GM18507 (cell line): Measurements from ENCODE around the gene RUNX1.

ENCODE experiments used
- DNase-seq: peaks from one replicate; pipeline ENCODE4 v3.0.0; 2011; ENCODE audit warnings: low read depth; ENCODE audit not compliant: insufficient read length; ENCODE audit errors: extremely low spot score
- FAIRE-seq: peaks from 2 replicates; lab custom pipeline; 2011; peaks lifted over from hg19 to GRCh38; lab: Jason Lieb, UNC

RUNX1 gene

DNA sequence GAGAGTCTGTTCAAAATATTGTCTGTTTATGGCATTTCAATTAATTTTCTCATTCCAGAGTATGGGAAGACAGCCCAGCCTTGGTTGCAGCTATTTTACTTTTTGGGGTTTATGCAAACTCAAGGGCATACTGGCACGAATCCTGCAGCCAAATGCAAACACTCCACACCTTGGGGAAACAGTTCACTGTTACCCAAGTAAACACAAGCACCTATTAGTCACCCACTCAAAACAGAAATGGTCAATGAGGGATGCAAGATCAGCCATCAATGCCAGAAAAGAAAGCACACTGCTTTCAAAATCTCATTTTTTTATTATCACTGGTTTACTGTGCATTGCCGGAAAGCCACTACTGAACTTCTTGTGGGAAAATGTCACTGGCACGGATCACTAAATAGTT lies 170.6 kb downstream of the RUNX1 start:
- DNase-seq = no peak

DNA sequence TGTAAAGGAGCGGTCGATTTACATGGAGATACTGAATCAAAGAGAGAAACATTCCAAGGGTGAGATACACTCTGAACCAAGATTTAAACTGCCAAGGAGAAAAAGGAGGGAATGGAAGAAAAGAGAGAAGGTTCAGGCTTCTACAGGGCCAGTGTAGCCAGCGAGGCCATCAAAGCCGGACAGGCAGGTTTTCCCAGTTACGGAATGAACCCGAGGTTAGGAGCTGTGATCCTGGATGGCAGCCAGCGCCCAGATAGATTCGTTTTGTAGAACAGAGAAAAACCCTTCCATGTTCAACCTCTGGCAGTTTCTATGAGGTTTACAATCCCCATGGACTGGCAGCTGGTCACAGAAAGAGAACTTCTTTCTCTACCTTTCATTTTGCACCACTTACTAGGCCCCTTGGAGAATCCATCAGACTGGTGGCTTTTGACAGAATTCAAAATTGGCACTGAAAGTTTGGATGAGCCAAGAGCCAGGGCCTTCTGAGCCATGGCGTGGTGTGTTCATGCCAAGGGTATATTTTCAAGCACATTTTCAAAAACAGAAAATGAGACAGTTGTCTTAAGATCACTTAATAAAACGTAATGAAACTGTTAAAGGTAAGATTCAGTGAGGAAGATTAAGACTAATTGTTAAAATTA lies 171.5 kb downstream of the RUNX1 start:
- no peak for FAIRE-seq
- DNase-seq = no peak

More for the DNA sequence above, 170.6 kb downstream of the RUNX1 start:
- FAIRE-seq = no peak

DNA sequence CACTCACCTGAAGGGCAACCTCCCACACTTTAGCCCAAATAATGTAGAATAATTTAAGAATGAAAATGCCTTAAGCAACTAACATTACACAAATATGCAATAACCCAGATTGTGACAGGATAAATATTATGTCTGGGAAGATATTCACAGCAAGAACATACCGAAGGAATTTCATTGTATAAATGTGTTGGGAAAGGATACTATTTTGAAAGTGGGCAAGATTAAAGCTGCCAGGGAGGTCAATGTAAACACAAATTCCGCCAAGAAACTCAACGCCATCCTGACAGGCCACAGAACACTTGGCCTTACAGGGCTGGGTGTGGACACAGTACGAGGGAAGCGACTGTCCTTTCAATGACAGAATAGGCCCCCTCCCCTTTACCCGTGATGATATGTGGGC lies 173.3 kb downstream of the RUNX1 start:
- no peak for FAIRE-seq
- no peak for DNase-seq

DNA sequence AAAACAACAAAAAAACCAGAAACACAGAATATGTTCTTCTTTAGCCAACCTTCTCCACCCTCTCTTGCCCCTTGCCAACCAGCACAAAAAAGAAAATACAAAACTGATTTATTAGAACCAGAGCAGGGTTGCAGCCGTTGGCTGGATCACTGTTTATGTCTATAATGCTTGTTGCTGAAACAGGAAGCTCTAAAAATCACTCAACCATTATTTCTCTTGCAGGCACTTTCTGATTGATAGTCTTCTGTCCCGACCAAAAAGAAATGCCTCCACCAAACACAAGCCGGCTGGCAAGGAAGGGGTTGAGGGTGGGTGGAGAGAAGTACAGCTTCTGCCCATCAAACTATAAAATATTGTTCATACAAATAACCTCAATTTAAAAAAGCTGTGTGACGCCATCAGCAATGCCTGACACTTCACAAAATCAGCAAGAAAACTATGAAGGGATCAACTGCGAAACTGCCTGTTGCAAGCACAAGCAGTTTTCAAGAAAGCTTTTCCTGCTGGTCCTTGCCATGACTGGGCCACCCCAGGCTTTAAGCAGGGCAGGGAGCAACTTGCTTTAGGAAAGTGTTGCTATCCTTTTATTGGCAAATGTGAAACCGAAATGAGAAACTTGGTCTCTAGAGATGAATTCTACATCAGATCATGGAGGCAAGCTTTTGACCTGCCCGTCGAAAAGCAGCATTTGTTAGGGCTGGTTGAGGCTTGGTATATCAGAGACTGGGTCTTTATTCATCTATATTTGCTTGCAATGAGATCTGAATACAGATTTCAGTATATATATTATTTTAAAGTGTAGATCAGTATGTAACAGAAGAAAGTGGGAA lies 174.2 kb downstream of the RUNX1 start:
- DNase-seq = no peak

DNA sequence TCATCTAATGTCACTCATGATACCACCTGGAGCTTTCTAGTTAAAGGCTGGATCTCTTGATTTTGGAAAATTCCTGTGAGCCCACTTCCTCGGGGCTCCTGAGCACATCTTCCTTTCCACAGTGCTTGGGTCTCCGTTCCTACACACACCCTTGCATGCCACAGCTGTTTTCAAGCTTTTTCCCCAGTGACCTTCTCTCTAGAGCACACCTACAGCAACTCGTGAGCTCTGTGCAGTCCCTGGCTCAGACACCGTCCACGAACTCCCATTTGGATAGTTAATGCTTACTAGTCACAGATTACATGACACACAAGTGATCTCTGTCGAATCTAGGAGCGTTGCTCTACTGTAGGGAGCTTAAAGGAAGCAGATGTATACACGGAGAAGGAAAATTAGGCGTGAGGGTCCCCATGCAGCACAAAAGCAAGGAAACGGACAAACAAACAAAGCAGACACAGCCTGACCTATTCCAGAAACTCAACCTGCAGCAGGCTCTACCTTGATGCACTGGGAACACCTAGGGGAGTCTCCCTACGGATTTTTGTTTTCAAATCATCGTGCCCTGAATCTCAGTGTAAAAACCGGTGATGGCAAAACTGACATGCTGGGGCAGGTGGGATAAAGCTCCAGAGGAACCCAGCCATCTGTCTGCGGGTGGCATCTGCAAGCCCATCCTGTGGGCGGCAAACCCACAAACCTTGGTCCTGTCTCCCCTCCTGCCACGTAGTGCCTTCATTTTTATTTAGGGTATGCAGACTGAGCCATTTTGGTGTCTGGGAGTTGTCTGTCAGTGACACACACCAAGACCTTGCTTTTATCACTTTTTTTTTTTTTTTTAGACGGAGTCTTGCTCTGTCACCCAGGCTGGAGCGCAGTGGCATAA lies 177.8 kb downstream of the RUNX1 start:
- DNase-seq = no peak

More for the DNA sequence above, 174.2 kb downstream of the RUNX1 start:
- FAIRE-seq = peak; percentile 91

DNA sequence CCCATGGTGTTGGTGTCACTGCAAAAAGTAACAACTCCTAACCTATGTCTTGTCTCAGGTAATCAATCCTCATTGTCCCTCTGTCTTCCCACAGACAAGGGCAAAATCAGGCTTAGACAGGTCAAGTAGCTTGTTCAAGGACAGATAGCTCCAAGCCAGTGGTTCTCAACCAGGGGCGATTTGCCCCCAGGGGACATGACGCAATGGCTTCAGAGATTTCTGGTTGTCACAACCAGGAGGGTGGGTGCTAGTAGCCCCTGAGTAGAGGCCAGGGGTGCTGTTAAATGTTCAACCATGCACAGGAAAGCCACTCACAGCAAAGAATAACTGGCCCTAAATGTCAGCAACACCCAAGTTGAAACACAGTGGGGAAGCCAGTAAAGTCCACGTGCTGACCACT lies 178.9 kb downstream of the RUNX1 start:
- DNase-seq = no peak
- FAIRE-seq = no peak

More for the DNA sequence above, 177.8 kb downstream of the RUNX1 start:
- FAIRE-seq = no peak

DNA sequence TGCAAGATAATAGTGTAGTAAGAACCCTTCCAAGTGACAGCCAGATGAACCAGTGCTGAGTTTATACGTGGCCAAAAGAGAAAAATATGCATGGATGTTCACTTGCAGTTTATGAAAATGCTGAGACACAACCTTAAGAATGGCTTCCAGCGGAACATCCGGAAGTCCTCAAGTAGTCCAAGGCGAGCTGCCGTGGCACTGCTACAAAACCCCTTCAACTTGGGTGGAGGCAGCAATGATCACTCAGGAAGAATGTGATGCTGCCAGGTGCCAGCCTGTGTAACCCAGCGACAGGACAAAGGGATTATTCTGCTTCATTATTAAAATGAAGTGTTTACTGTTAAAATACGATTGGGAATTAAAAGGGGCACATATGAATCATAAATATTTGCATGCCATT lies 179.6 kb downstream of the RUNX1 start:
- FAIRE-seq = no peak
- DNase-seq = no peak

DNA sequence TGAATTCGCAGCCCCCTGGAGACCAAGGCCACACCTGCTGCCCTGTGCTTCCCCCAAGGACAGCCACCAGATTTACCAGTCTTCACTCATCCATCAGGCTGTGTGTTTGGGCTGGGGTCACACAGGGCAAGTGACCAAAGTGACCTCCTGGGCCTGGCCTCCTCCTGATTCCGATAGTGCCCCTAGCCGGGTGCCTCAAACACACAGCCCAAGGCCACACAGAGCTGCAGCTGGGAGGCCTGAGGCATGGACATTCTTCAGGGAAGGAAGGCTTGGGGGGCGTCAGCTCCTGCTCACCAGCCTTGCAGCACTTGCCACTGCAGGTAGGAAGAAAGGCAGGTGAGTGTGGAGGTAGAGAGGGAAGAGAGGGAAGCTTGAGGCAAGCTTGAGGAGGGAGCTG lies 181.3 kb downstream of the RUNX1 start:
- DNase-seq = no peak
- no peak for FAIRE-seq

DNA sequence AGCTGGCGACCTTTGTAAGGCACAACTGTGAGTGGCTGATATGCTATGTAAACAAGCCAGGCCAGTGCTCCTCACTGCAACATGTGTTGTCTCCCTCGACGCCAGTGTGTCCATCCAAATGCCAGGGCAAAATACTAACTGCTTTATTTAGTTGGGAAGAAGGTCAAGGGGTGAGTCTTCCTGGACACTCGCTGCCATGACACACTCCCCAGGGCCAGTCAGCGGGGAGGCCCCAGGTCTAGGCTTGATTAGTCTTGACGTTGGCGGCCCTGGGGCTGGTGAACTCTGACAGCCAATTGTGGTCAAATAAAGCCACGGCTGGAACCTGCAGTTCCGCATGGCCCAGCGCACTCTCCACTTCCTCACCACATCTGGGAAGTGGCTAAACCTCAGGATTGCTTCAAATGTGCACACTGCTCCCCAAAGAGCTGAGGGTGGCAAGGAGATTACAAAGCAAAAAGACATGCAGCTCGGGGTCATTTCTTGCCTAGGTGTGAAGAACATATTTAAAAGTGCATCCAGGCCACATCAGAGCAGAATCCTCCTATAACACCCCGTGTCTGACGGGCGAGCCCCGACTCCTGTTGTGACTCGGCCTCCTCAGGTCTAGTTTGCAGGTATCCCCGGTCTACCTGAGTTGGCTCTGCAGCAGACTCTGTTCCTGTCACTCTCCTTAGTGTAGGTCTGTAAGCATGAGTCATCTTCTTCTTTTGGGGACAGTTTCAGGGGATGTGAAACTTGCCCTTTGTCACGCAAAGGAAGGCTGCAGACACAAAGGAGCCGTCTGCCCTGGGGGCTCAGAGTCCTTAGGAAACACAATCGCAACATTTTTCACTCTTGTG lies 183.5 kb downstream of the RUNX1 start:
- FAIRE-seq (peak; percentile 97), DNase-seq (no peak)

DNA sequence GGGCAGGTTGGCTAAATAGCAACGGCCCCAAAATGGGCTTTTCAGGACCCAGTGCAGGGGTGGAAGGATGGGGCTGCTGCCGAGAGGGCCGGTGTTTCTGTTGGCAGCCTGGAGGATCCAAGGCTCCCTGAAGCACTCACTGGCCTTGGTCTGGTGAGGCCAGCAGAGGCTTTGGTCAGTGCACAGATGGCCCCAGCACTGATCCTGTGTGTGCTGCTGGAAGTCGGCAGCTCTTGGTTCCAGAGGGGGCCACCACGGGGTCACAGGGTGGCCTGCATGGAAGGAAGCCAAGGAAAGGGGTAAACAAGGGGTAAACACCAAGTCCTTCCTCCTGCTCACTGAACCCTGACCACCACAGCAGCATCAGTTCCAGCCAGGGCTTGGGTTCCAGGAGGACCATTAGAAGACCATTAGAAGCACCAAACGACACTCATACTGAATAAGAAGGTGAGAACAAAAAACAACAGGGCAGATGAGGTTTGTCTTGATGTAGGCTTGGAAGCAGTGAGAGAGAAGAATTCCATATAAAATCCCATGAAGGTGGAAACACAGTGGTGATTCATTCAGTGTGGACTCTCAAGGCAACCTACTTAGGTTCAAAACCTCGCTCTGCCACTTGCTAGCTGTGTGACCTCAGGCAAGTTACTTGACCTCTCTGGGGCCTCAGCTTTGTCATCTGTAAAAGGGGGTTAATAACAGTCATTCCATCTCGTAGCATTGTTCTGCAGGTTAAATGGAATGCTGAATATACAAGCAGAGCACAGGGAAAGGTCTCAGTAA lies 184.5 kb downstream of the RUNX1 start:
- DNase-seq = no peak
- no peak for FAIRE-seq

DNA sequence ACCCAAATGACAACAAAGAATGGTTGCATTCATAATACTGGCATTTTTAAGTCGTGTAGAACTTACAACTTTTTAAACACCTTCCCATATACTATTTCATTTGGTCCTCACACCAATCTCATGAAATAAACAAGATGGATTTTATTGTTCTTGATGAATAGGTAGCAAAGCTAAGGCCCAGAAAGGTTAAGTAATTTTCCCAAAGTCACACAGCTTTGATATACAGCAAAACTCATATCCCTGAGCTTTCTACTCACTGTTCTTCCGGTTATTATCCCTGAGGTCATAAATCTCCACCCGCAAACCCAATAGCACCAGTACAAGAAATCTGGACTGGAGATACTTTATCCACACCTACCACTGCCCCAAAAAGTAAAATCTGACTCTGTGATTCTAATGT lies 186.2 kb downstream of the RUNX1 start:
- DNase-seq (no peak), FAIRE-seq (no peak)

DNA sequence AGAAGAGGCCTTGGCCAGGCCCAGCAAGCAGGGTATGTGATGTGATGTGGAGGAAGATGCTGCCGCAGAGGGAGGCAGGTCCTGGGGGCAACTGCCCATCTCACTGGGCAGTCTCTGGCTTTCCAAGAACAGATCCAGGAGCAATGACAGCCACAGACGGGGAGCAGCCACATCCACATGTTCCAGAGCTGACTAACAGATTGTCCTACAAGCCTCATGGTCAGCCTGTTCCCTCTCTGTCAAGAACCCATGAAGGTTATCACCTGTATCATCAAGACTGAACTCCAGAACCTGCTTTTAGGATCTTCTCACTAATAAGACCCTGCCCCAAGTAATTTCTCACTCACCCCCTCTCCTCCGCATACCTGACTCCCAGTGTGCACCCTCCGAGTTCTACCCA lies 187.8 kb downstream of the RUNX1 start:
- DNase-seq (no peak), FAIRE-seq (no peak)

DNA sequence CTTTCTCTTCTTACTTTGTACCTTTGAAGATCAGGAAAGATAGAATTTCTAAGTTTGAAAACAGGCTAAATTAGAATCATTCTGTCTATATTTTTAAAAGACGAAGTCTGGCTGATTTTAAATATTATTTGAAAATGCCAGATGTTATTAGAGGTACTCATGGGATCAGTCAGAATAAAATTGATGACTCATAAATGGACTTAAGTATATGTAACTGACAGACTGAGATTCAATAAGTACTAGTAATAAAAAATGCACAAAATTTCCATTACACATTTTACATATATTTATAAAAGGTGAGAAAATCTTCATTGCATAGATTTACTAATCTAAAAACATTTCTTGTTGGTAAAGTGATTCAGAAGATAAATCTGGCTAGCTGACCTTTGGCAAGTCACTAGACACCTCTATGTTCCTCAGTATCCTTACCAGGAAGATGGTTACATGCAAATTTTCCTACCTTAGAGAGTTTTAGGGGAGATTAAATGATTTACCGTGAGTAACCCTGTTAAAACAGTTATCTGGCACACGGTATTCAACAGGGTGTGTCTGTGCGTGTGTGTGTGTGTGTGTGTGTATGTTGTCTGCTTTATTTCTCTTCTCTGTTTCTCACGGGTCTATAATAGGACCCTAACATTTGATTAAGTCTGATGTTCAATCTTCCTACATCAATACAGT lies 189.0 kb downstream of the RUNX1 start:
- DNase-seq (no peak), FAIRE-seq (no peak)

DNA sequence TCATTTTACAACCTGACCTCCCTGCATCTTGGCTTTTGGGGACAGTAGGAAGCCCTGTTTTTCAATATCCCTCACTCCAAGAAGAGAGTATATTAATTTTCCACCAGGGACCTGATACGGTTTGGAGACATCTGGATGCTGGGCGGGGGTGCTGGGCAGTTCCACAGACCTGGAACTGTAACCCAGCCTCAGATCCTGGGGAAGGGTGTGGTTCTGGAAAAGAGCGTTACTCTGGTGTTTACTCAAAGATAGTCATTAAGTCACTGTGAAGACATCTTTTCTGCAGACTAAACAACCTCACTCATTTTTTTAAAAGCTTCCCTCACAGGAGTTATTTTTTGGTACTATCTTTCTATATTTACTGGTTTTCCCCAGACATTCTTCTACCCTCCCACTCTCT lies 190.5 kb downstream of the RUNX1 start:
- DNase-seq = no peak
- FAIRE-seq = no peak

DNA sequence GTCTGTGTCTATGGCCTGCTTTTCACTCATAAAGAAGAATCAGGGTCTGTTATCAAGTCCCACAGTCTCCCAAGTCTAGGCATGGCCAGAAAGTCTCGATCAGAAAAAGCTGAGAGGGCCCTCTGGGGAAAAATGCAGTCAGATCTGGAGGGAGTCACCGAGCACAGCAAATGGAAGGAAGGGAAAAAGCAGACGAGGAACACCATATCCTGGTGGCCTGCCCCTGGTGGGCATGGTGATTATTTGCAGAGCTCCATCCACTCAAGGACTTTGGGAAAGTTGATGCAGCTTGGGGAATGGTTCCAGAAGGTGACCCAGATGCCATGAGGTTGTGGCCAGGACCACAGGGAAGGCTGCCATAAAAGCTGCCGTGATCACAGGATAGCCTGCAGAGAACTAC lies 191.2 kb downstream of the RUNX1 start:
- no peak for FAIRE-seq
- DNase-seq = no peak

DNA sequence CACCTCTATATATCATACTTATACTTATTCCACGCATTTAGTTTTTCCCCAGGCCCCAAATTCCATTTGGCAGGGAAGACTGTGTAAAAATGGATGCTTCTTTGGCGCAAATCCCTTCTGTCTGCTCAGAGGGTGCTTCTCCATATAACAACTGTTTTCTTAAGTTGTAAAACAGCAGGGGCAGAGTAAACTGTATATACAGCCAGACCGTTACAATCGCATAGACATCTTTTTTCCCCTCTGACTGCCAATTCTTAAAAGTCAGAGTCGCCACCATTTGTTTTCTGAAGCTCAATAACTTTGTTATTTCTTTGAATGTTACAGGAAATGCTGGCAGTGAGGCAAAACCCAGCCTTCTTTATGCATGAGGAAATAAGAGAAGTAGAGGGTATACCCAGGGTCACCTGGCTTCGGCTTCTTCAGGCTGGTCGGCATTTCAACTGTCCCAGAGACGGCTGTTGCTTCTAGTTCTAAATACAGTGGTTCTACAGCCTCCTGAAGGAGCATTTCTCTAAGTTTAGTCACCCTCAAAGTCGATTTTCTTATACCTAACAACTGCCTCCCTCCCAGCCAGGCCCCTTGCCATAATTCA lies 191.9 kb downstream of the RUNX1 start:
- FAIRE-seq (no peak), DNase-seq (no peak)

DNA sequence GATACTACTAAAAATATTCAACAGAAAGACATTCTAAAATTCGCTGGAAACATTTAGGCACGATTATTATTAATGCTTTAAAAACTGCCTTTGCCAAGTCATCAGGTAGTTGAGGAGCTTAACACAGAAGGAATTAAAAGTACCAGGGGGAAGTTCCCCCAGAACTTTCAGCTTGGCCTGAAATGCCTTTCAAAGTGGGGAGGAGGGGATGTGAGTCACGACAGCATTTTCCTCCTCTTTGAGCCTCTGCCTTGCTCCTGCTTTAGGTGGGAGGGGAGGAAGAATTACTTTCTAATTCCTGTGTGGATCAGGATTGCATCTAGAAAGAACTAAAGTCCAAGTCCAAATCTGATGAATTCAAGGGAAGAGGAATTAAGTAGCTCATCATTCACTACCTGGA lies 196.7 kb downstream of the RUNX1 start:
- FAIRE-seq (no peak), DNase-seq (no peak)
